ENCODE results near the gene AATK. TPM values are rescaled to one million over a fixed set of nuclear protein-coding genes. Genes with fewer than 3 reads are reported as not detected.

AATK gene
- polyA plus RNA-seq, 1 donor (not counting 4 experiments of a cell fraction or from before 2014, with no cell fraction given): 0.16 TPM

DNA sequence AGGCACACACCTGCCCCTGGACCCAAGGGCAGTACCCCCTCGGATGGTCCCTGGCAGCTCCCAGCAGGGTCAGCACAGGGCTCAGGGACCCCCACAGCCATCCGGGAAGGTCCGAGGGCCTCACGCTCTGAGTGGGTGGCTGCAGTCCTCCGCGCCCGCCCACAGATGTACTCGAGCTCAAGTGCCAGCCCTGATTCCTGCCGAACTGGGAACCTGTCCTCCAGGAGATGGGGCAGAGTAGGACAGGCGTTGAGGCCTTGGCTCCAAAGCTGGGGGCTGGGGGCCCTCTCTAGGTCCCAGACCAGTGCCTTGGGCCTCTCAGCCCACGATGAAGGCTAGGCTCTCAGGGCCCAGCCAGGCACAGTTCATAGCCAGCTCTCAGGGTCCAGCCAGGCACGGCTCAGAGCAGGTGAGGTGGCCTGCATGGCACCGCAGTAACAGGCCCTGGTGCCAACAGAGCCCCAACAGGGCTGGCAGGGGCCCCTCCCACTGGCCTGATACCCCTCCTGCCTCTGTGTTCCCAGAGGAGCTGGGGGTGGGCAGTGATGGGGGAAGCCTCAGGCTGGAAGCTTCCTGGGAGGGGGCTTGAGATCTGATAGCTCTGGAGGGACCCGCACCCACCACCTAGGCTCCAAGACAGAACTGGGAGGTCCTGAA is 36.2 kb downstream of the AATK start:
- peaks cover 31% of the 10 kb centered on the region for H3K27me3 ChIP-seq (ENCODE audit: control insufficient read depth, extremely low read depth, insufficient read depth, low read length)
- H2AFZ ChIP-seq (ENCODE audit: control insufficient read depth, low read length): no peak overlapping the region
- H4K20me1 ChIP-seq (ENCODE audit: control insufficient read depth, extremely low read depth, insufficient read depth, low read length): no peaks in the 10 kb centered on the region
- H3K4me3 ChIP-seq (ENCODE audit: control insufficient read depth in 2 of 3, extremely low read depth in 1 of 3, insufficient read depth in 2 of 3, low read depth in 1 of 3, low read length in 3 of 3): no peak overlapping the region
- no peak for FAIRE-seq
- TF ChIP-seq, protein P1, sequence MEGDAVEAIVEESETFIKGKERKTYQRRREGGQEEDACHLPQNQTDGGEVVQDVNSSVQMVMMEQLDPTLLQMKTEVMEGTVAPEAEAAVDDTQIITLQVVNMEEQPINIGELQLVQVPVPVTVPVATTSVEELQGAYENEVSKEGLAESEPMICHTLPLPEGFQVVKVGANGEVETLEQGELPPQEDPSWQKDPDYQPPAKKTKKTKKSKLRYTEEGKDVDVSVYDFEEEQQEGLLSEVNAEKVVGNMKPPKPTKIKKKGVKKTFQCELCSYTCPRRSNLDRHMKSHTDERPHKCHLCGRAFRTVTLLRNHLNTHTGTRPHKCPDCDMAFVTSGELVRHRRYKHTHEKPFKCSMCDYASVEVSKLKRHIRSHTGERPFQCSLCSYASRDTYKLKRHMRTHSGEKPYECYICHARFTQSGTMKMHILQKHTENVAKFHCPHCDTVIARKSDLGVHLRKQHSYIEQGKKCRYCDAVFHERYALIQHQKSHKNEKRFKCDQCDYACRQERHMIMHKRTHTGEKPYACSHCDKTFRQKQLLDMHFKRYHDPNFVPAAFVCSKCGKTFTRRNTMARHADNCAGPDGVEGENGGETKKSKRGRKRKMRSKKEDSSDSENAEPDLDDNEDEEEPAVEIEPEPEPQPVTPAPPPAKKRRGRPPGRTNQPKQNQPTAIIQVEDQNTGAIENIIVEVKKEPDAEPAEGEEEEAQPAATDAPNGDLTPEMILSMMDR (optimal IDR thresholded peaks at IDR 0.05 in 1 of 3, IDR thresholded peaks at IDR 0.05 in 1 of 3, conservative IDR thresholded peaks at IDR 0.05 in 1 of 3; ENCODE audit: extremely low read depth in 1 of 3, insufficient read depth in 2 of 3, low read length in 3 of 3): peak in 1 of 3 experiments; percentile 0
- no peak for TF ChIP-seq EZH2 (IDR thresholded peaks at IDR 0.05; ENCODE audit: low read length)
- dilution Hi-C loops (cut with MboI; ENCODE audit: extremely low pct_ligation_motif_present, low sequenced_read_pairs): no loop called here
- no peak overlapping the region for H3K27ac ChIP-seq (ENCODE audit: control insufficient read depth, insufficient read depth, low read length)
- no peaks in the 10 kb centered on the region for H3K36me3 ChIP-seq (ENCODE audit: control insufficient read depth in 2 of 2, extremely low read depth in 1 of 2, insufficient read depth in 2 of 2, low read length in 2 of 2)
- peaks cover 4% of the 10 kb centered on the region for H3K4me1 ChIP-seq (ENCODE audit: control insufficient read depth, extremely low read depth, insufficient read depth, low read length)
- DNase-seq (ENCODE audit: low read depth, low spot score): no peak
- H3K9ac ChIP-seq (ENCODE audit: control insufficient read depth, extremely low read depth, insufficient read depth, low read length): no peak overlapping the region
- H3K9me3 ChIP-seq (ENCODE audit: control insufficient read depth, low read depth, low read length): no peaks in the 10 kb centered on the region
- no peaks in the 10 kb centered on the region for H3K79me2 ChIP-seq (ENCODE audit: control insufficient read depth, insufficient read depth, low read length)
- no peaks in the 10 kb centered on the region for H3K9me1 ChIP-seq (ENCODE audit: control insufficient read depth, extremely low read depth, insufficient read depth, low read length)
- no peak overlapping the region for H3K4me2 ChIP-seq (ENCODE audit: control insufficient read depth, extremely low read depth, insufficient read depth, low read depth, low read length)

DNA sequence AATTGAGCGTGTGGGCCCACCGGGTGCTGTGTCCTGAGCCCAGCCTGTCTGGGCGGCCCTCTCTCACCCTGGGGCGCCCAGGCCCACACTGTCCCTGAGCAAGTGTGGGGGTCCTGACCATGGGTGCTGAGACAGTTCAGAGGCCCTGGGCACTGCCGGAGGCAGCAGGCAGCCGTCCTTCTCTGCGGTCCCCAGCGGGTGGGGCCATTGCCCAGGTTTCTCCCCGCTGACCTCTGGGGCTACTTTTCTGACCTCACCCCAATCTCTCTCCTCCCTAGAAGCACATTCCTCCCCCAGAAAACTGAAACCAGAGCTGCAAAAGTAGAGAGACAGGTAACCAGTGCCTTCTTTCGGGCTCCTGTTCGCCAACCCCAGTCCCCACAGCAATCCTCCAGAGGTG is 36.7 kb downstream of the AATK start:
- no peaks in the 10 kb centered on the region for H3K9me1 ChIP-seq (ENCODE audit: control insufficient read depth, extremely low read depth, insufficient read depth, low read length)
- H4K20me1 ChIP-seq (ENCODE audit: control insufficient read depth, extremely low read depth, insufficient read depth, low read length): no peaks in the 10 kb centered on the region
- dilution Hi-C loops (cut with MboI; ENCODE audit: extremely low pct_ligation_motif_present, low sequenced_read_pairs): no loop called here
- H3K27ac ChIP-seq (ENCODE audit: control insufficient read depth, insufficient read depth, low read length): no peak overlapping the region
- no peak overlapping the region for H3K4me3 ChIP-seq (ENCODE audit: control insufficient read depth in 2 of 3, extremely low read depth in 1 of 3, insufficient read depth in 2 of 3, low read depth in 1 of 3, low read length in 3 of 3)
- H2AFZ ChIP-seq (ENCODE audit: control insufficient read depth, low read length): no peak overlapping the region
- H3K9me3 ChIP-seq (ENCODE audit: control insufficient read depth, low read depth, low read length): no peaks in the 10 kb centered on the region
- no peaks in the 10 kb centered on the region for H3K79me2 ChIP-seq (ENCODE audit: control insufficient read depth, insufficient read depth, low read length)
- H3K9ac ChIP-seq (ENCODE audit: control insufficient read depth, extremely low read depth, insufficient read depth, low read length): no peak overlapping the region
- DNase-seq (ENCODE audit: low read depth, low spot score) (no peak), FAIRE-seq (no peak)
- TF ChIP-seq EZH2 (IDR thresholded peaks at IDR 0.05; ENCODE audit: low read length): no peak
- TF ChIP-seq, protein P1 (optimal IDR thresholded peaks at IDR 0.05 in 1 of 3, IDR thresholded peaks at IDR 0.05 in 1 of 3, conservative IDR thresholded peaks at IDR 0.05 in 1 of 3; ENCODE audit: extremely low read depth in 1 of 3, insufficient read depth in 2 of 3, low read length in 3 of 3): peak in 2 of 3 experiments; percentile 8 to 29
- peaks cover 4% of the 10 kb centered on the region for H3K4me1 ChIP-seq (ENCODE audit: control insufficient read depth, extremely low read depth, insufficient read depth, low read length)
- H3K27me3 ChIP-seq (ENCODE audit: control insufficient read depth, extremely low read depth, insufficient read depth, low read length): peaks cover 32% of the 10 kb centered on the region
- no peaks in the 10 kb centered on the region for H3K36me3 ChIP-seq (ENCODE audit: control insufficient read depth in 2 of 2, extremely low read depth in 1 of 2, insufficient read depth in 2 of 2, low read length in 2 of 2)
- no peak overlapping the region for H3K4me2 ChIP-seq (ENCODE audit: control insufficient read depth, extremely low read depth, insufficient read depth, low read depth, low read length)

Measured in keratinocyte (primary cell).